NCI-H146 treated with DMSO at 0.1 percent for 48 hours (cell line): ENCODE measurements around the gene DCLRE1C.
"Not testable (repeated sequence)": the region's sequence is repeated elsewhere in the genome, so short reads cannot be mapped to it uniquely, and the experiment has no call there.

ENCODE experiments used
- DNase-seq: peaks from one replicate; lab custom pipeline; 2025; ENCODE audit not compliant: unreplicated experiment; lab: John Stamatoyannopoulos, UW

The DCLRE1C gene

DNA sequence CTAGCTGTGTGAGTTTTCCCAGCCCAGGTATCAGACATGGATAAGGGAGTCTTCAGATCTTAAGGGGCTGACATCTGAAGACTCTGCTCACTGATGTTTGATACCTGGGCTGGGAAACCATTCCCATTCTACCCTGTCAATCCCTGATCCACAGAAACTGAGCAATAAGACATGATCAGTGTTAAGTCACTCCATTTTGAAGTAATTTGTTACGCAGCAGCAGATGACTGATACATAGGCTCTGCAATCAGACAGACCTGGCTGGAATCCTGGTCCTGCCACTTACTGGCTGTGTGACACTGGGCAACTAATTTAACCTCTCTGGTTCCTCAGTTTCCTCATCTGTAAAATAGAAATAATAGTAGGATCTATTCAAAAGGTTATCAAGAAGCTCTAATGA is 6.6 kb downstream of the DCLRE1C start:
- DNase-seq, result no peak

GRCh38 chr10:14945108-14945507 is 8.8 kb downstream of the DCLRE1C start:
- no peak for DNase-seq

GRCh38 chr10:14942950-14943338 is 11.0 kb downstream of the DCLRE1C start:
- DNase-seq, result not testable (repeated sequence)

DNA sequence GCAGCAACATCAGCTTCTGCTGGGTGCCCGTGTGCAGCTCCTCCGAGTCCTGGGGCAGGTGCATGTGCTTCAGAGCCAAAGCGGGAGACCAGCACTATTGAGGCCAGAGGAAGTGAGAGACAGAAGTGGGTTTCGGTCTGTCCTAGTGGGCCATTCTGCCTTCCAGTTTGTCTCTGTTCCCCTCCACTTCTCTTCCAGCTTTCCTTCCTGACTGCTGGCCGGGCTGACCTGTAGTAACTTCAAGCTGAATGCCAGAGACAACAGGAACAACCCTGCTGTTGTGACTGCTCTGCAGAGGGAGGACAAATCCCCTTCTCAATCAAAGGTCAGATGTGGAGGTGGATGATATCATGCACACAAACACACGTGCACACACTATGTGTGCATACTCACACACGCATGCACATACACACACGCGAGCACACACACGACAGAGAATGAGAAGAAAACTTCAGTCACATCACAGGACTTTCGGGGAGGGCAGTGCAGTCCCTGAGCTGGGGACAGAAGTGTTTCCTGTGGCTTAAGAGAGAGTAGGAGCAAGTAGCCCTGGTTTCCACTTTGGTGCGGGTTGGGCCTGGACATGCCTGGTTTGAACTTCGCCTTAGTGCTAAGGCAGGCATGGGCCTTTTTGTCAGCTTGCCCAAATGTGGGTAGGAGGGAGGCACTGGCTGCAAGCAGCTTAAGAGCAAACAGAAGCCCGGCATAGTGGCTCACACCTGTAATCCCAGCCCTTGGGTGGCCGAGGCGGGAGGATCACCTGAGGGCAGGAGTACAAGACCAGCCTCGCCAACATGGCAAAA is 11.5 kb downstream of the DCLRE1C start:
- DNase-seq, result not testable (repeated sequence)

DNA sequence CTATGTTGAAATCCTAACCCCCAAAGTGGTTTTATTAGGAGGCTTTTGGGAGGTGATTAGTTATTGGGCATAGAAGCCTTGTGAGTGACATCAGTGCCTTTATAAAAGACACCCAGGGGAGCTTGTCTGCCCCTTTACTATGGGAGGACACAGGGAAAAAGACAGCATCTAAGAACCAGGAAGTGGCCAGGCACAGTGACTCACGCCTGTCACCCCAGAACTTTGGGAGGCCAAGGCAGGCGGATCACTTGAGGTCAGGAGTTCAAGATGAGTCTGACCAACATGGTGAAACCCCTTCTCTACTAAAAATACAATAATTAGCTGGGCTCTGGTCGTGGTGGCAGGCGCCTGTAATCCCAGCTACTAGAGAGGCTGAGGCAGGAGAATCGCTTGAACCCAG is 14.9 kb downstream of the DCLRE1C start:
- not testable (repeated sequence) for DNase-seq

- no peak for DNase-seq
Observed at GRCh38 chr10:14936584-14936983, 17.3 kb downstream of the DCLRE1C start.

GRCh38 chr10:14930610-14931009 is 23.3 kb downstream of the DCLRE1C start:
- DNase-seq, result no peak

DNA sequence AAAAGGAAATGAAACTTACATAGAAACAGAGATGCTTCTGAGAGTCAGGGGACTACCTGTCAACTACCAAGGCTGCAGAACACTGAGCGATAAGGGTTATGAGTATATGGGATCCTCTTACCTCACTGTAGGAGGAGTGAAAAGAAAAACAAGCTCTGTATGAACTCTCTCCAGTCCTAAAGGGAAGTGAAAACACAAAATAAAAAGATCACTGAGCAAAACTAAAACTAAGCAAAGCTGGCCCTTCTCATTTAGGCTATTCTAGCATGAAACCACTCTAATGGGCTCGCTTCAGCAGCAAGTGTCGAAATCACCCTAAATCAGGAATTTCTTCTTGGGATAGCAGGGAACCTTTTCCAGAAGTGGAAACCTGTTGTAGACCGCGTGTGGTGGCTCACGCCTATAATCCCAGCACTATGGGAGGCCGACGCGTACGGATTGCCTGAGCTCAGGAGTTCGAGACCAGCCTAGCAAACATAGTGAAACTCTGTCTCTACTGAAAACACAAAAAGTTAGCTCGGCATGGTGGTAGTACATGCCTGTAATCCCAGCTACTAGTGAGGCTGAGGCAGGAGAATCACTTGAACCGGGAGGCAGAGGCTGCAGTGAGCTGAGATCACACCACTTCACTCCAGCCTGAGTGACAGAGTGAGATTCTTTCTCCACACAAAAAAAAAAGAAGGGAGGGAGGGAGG is 27.0 kb downstream of the DCLRE1C start:
- DNase-seq, result no peak

- peak; percentile 23 for DNase-seq
Observed at GRCh38 chr10:14926061-14926470, 27.8 kb downstream of the DCLRE1C start.

DNA sequence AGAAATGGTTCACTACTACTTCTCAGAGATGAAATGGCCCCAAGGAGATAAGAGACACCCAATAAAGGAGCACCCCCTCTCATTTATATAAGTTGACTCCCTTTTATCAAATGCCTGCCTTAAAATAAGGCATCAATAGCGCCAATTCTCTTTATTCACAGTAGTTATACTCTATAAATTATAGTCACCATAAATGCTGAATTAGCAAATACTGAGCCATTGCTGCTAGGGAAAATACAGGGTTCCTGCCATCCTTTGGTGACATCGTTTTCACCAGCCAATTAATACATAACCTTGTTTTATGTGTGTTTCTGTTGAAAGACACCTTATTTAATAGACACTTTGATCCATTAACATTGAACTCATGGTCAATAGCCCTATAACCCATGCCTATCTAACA is 28.6 kb downstream of the DCLRE1C start:
- no peak for DNase-seq

- no peak for DNase-seq
Observed at GRCh38 chr10:14924013-14924412, 29.9 kb downstream of the DCLRE1C start.

GRCh38 chr10:14918964-14919363 is 34.9 kb downstream of the DCLRE1C start:
- DNase-seq, result no peak

GRCh38 chr10:14917827-14918226 is 36.1 kb downstream of the DCLRE1C start:
- no peak for DNase-seq

GRCh38 chr10:14916600-14916999 is 37.3 kb downstream of the DCLRE1C start:
- DNase-seq, result no peak

GRCh38 chr10:14911801-14912200 is 42.1 kb downstream of the DCLRE1C start:
- DNase-seq, result no peak

- DNase-seq, result no peak
Observed at GRCh38 chr10:14910953-14911352, 42.9 kb downstream of the DCLRE1C start.

DNA sequence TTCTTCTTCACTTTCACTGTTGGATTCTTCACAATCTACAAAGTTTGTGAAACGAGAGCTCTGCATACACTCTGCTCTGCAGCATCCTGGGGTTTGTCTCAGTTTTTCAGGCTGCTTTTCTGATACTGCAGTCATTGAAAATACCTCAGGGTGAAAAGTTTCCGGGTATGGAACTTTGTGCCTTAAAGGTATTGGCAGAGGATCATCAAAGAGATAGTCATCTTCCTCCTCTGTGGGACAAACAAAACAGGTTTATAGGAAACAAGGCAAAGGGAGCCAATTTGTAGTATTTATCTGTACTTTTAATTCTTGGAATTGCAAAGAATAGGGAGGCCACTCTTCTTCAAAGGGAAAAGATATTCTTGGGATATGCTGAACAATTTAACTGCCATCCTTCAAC is 44.8 kb downstream of the DCLRE1C start:
- DNase-seq, result no peak

- not testable (repeated sequence) for DNase-seq
Observed at GRCh38 chr10:14907591-14907990, 46.3 kb downstream of the DCLRE1C start.

DNA sequence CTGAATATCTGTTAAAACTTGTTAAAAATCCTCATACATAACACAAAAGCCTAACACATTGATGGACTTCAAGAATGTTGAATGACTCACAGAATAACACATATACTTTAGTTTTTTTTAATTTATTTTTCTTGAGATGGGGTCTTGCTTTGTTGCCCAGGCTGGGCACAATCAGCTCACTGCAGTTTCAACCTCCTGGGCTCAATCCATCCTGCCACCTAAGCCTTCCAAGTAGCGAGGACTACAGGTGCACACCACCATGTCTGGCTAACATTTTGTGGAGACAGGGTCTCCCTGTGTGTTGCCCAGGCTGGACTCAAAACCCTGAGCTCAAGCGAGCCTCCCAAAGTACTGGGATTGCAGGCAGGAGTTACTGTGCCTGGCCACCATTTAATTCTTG is 47.1 kb downstream of the DCLRE1C start:
- no peak for DNase-seq

DNA sequence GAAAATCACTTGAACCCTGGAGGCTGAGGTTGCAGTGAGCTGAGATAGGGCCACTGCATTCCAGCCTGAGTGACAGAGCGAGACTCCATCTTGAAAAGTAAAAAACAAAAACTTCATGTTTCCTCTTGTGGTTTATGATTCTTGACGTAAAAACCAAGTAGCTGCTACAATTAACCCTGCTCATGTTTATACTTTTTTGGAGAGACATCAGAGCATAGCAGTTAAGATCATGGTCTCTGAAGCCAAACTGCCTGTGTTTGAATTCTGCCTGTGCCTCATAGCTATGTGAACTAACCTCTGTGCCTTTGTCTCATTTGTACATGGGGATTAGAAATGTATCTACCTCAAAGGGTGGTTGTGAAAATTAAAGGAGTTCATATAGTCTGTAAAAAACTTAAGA is 48.0 kb downstream of the DCLRE1C start:
- DNase-seq, result no peak

- DNase-seq, result no peak
Observed at GRCh38 chr10:14904864-14905263, 49.0 kb downstream of the DCLRE1C start.

DNA sequence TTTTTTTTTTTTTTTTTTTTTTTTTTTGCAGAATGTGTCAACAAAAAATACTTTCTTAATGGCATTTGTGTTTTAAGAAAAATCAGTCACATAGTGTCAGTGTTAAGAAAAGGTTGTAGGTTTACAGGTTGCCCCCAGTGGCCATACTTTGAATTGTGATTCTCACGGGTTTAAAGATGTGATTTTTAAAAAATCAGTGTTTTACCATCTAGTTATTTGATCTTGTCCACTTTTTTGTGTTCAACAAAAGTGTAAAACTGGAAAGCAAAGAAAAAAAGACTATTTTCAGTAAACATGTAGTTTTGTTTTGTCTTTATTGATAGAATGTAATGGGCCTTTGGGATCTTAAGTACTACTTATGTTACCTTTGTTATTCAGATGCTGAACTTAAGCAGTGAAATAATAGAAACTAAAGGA is 49.6 kb downstream of the DCLRE1C start:
- no peak for DNase-seq
